Right cardiac atrium (tissue), 5 donors: ENCODE measurements around the gene XCL1. TPM values are rescaled to one million over a fixed set of nuclear protein-coding genes. Genes with fewer than 3 reads are reported as not detected.
"Not testable (repeated sequence)": the region's sequence is repeated elsewhere in the genome, so short reads cannot be mapped to it uniquely, and the experiment has no call there.

Source experiments
- ATAC-seq, 2 donors: fragments of 200-7000 bp; cut with Tn5 transposase; one replicate each; pipeline versions ENCODE4 v1.8.0 to v1.9.1; 2020; ENCODE audit warnings: moderate library complexity in 2 of 2, mild to moderate bottlenecking in 1 of 2
- DNase-seq, 3 donors: peaks; one replicate each; pipeline ENCODE4 v3.0.0-alpha.2; 2020
- H3K27ac ChIP-seq: one replicate; pipeline ENCODE4 v1.5.1; 2013; ENCODE audit warnings: mild to moderate bottlenecking, low read length, control low read depth, moderate library complexity
- H3K27me3 ChIP-seq: one replicate; pipeline ENCODE4 v1.6.1; 2013; ENCODE audit not compliant: control insufficient read depth, insufficient read depth
- H3K4me1 ChIP-seq: one replicate; pipeline ENCODE4 v1.6.1; 2013; ENCODE audit warnings: low read length; ENCODE audit not compliant: control insufficient read depth, insufficient read depth
- H3K4me3 ChIP-seq: one replicate; pipeline ENCODE4 v1.5.1; 2013; ENCODE audit warnings: low read length, control low read depth
- H3K9me3 ChIP-seq: one replicate; pipeline ENCODE4 v1.6.1; 2013; ENCODE audit warnings: low read length; ENCODE audit not compliant: control insufficient read depth
- WGBS: extraction: QIAGEN DNeasy Blood & Tissue Kit; methylation state at CpG from one replicate; pipeline ENCODE4 v1.1.7; 2013; 5-methylcytosine and 5-hydroxymethylcytosine counted together
- intact Hi-C, 4 donors: fragments of 100-400 bp; cut with DNase I; formaldehyde crosslinking; loops; one replicate each; pipeline versions ENCODE4 v1.11.0 to v1.14.0; 2022 to 2023
- polyA plus RNA-seq: library from polyadenylated mRNA; stranded (reverse); fragments of 200-250 nt; gene quantifications from one replicate; pipeline ENCODE4 v1.2.3, GENCODE V29; 2013
- total RNA-seq, 4 donors: library from RNA; stranded (reverse); fragmentation: NEBNext Ultra II Directional; extraction: Animal tissue kit (Norgen Biotek cat#: 25700); gene quantifications; one replicate each; pipeline ENCODE4 v1.2.1, GENCODE V29; 2021
- donor health status: healthy with polysubstance abuse.
- donor health status: DM: no; HTN: yes; CAD: no.
- donor health status: DM: no; HTN: no; CAD: no.
- donor health status: DM: no; HTN: yes; CAD: no; lungs with severe emphysema.
- donor health status: DM: yes; HTN: yes; CAD: no.

Gene XCL1
- total and polyA plus RNA-seq, 5 donors = 0.23 to 0.38 TPM; not detected in 3

GRCh38 chr1:168585937-168586336, 9.5 kb downstream of the XCL1 start:
- Histone ChIP-seq H3K4me1 (no peaks in the 10 kb centered on the region), H3K9me3 (no peaks in the 10 kb centered on the region), H3K27ac (no peak overlapping the region), H3K27me3 (no peaks in the 10 kb centered on the region), H3K4me3 (no peak overlapping the region)
- DNase-seq = no peak
- intact Hi-C loops = no loop called here
- ATAC-seq = no peak
- 46% methylated on average over 1 of the region's 1 CpG for WGBS

DNA sequence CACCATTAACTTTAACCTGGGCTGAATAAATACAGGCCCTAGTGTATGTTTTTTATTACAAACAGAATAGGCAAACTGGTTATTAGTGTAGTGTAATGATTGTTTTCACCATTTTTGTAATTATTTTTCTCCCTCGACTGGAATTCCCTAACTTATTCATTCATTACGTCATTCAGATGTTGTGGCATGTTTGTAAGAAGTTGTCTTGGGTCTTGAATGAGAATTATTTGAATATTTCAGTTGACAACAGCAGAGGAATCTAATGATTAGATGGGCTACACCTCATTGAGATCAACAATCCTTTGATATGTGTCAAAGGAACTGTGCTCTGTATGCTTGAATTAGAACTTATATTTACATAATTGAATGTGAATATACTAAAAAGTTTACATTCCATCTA, 12.8 kb downstream of the XCL1 start:
- no peaks in the 10 kb centered on the region for H3K9me3 ChIP-seq
- DNase-seq (no peak), ATAC-seq (no peak)
- no peak overlapping the region for H3K27ac ChIP-seq
- no peak overlapping the region for H3K4me3 ChIP-seq
- no peaks in the 10 kb centered on the region for H3K4me1 ChIP-seq
- intact Hi-C loops = no loop called here
- 78% methylated on average over 2 of the region's 2 CpGs for WGBS
- no peaks in the 10 kb centered on the region for H3K27me3 ChIP-seq

DNA sequence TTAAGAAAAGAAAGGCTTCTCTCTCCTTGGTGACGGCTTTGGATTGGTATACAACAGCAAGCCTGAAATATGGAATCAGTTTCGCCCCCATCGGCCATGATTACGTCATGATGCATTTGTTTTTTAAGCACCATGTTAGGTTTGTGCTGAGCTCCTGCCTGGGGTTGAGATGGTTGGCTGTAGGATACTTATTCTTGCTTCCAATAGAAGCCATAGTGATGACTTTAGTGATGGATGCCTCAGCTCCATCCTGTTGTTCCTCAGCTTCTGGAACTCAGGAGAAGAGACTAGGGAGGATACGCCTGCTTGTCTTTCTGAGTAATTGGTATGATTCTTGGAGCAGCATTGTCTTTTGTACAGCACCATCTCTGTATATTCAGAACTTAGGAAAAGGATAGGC, 14.7 kb downstream of the XCL1 start:
- Histone ChIP-seq H3K27ac (no peak overlapping the region), H3K9me3 (no peaks in the 10 kb centered on the region), H3K4me1 (no peaks in the 10 kb centered on the region), H3K27me3 (no peaks in the 10 kb centered on the region), H3K4me3 (no peak overlapping the region)
- DNase-seq (no peak), ATAC-seq (no peak)
- intact Hi-C loops = no loop called here
- whole genome bisulfite sequencing = 91% methylated on average over 5 of the region's 5 CpGs

- DNase-seq = no peak
- intact Hi-C loops = no loop called here
- Histone ChIP-seq H3K27me3 (no peaks in the 10 kb centered on the region), H3K4me1 (no peaks in the 10 kb centered on the region), H3K27ac (no peak overlapping the region), H3K4me3 (no peak overlapping the region), H3K9me3 (no peaks in the 10 kb centered on the region)
- no peak for ATAC-seq
- 78% methylated on average over 2 of the region's 2 CpGs for WGBS
Measured at GRCh38 chr1:168591641-168592250, 15.3 kb downstream of the XCL1 start.

DNA sequence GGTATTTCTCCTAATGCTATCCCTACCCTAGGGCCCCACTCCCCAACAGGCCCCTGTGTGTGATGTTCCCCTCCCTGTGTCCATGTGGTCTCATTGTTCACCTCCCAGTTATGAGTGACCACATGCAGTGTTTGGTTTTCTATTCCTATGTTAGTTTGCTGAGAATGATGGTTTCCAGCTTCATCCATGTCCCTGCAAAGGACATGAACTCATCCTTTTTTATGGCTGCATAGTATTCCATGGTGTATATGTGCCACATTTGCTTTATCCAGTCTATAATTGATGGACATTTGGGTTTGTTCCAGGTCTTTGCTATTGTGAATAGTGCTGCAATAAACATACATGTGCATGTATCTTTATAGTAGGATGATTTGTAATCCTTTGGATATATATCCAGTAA, 19.0 kb downstream of the XCL1 start:
- ATAC-seq, intact Hi-C loops, H3K27me3 ChIP-seq, H3K27ac ChIP-seq, H3K9me3 ChIP-seq, DNase-seq, H3K4me1 ChIP-seq, H3K4me3 ChIP-seq: not testable (repeated sequence)

GRCh38 chr1:168598125-168598524, 21.7 kb downstream of the XCL1 start:
- Histone ChIP-seq H3K27ac (no peak overlapping the region), H3K27me3 (no peaks in the 10 kb centered on the region)
- no peak for DNase-seq

DNA sequence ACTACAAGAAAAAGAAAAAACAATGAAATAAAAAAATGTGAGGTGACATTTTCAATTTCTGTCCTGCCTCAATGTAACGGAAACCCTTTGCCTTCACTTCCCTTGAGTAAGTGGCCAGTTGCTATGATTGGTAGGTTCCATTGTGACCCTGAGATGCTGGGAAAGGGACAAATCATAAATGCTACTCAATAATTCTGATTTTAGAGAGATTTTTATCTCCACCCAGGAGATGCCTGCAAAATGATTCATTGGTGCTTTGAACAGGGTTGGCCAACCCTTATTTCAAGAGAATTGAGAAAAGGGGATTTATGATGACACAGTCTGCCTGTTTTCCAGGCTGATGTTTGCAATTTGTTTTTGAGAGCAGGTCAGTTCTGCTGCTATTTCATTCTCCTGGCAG, 22.5 kb downstream of the XCL1 start:
- intact Hi-C loops = no loop called here
- DNase-seq (no peak), ATAC-seq (no peak)
- Histone ChIP-seq H3K9me3 (no peaks in the 10 kb centered on the region), H3K4me3 (no peak overlapping the region), H3K4me1 (no peaks in the 10 kb centered on the region), H3K27ac (no peak overlapping the region), H3K27me3 (no peaks in the 10 kb centered on the region)
- 94% methylated on average over 1 of the region's 1 CpG for WGBS

More at GRCh38 chr1:168598125-168598524, 21.7 kb downstream of the XCL1 start:
- ATAC-seq = no peak
- intact Hi-C loops = no loop called here
- no peaks in the 10 kb centered on the region for H3K4me1 ChIP-seq
- no peaks in the 10 kb centered on the region for H3K9me3 ChIP-seq
- H3K4me3 ChIP-seq = no peak overlapping the region
- 87% methylated on average over 3 of the region's 3 CpGs for WGBS

DNA sequence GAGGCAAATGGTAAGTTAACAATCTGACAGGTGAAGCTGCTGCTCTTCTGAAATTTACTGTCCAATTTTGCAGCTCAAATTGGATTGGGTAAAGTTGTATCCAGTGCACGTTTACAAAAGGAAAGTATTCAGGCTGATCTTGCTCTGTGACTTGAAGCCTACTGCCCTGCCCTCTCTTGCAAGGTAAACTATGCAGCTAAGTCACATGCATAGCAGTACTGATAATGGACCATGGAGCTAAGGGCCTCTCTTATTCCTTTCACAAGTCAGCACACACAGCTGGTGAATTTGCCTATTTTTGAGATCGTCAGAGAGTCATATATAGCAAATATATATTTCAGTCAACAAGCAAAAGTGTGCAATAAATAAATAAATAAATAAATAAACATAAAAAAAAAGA, 23.2 kb downstream of the XCL1 start:
- Histone ChIP-seq H3K4me1 (no peaks in the 10 kb centered on the region), H3K27me3 (no peaks in the 10 kb centered on the region), H3K4me3 (no peak overlapping the region), H3K9me3 (no peaks in the 10 kb centered on the region), H3K27ac (no peak overlapping the region)
- intact Hi-C loops = loop anchor here in 3 of 4 donors (5.0 to 10.0 kb wide), 2 partner anchors 535 to 748 kb away; no protein-coding TSS in a partner anchor
- DNase-seq (no peak), ATAC-seq (no peak)
- 48% methylated on average over 2 of the region's 2 CpGs for WGBS

DNA sequence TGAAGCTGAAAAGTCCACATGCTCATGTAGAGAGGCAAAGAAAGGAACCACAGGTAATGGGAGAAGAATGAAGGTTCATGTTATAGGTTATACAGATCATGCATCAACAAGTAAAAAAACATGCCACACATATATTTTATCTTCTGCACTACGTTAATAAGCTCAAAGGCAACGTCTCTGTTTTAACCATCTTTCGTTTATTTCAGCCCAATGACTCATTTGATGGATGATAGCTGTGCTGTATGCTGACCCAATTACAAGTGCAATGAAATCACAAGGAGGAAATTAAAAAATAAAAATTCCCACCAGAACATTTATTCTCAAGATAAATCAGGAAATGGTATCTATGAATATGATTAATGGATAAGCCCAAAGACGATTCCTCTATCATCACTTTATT, 24.6 kb downstream of the XCL1 start:
- WGBS = 53% methylated on average over 4 of the region's 4 CpGs
- ATAC-seq = no peak
- H3K4me3 ChIP-seq = no peak overlapping the region
- no peak overlapping the region for H3K27ac ChIP-seq
- DNase-seq = no peak
- no peaks in the 10 kb centered on the region for H3K27me3 ChIP-seq
- no peaks in the 10 kb centered on the region for H3K4me1 ChIP-seq
- intact Hi-C loops = loop anchor here in 3 of 4 donors (5.0 to 10.0 kb wide), 2 partner anchors 534 to 746 kb away; no protein-coding TSS in a partner anchor
- H3K9me3 ChIP-seq = no peaks in the 10 kb centered on the region

DNA sequence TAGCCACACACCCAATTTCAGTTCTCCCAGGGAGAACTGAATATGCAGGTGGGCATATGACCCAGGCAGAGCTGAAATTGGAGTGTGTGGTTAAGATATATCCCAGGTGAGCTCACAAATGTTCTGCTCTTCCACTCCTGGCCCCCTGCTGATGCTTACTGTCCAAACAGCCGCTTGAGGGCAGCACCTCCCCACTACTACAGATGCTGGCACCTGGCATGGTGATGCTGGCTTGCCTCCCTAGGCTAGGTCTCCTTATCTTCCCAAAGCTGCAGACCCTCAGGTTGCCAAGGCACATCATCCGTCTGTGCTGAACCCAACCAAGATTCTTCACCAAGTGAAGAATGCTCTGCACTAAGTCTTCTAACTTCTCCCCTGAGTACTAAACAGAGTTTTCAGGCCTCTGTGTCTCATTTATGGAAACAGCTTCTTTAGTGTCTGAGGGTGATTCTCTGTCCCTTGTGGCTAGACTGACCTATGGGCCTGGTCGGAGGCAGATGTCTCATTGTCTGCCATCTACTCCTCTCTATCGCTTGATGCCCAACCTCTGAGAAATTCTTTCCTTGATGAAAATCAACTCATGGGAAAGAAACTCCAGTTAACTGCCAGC, 27.2 kb downstream of the XCL1 start:
- Histone ChIP-seq H3K9me3 (no peaks in the 10 kb centered on the region), H3K27ac (no peak overlapping the region), H3K4me3 (no peak overlapping the region), H3K27me3 (no peaks in the 10 kb centered on the region), H3K4me1 (no peaks in the 10 kb centered on the region)
- ATAC-seq = peak; percentile 90 to 94
- WGBS = 26% methylated on average over 4 of the region's 4 CpGs
- DNase-seq = peak; percentile 80 to 91 (median 88)
- intact Hi-C loops = loop anchor here (2.0 to 10.0 kb wide), 3 partner anchors 531 to 745 kb away; no protein-coding TSS in a partner anchor

DNA sequence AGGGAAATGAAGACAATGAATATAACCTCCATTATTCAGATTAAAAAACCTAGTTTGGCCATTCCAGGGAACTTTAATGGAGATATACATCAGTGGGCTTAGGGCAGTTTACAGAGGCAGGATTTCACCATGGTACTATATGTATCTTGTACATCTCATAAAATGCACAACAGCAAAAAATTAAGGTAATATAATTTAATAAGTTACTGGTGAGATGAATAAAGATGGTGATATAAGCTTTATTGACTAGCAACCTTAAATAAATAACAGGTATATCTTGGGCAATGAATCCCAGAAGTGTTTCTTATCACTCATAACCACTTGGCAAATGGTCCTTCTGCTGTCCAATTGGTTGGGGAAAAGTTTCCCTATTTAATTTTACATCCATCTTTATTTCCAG, 29.0 kb downstream of the XCL1 start:
- intact Hi-C loops = loop anchor here in 1 of 4 donors (10.0 kb wide), 1 partner anchor 529 kb away; no protein-coding TSS in a partner anchor
- ATAC-seq = no peak
- DNase-seq = no peak
- H3K4me3 ChIP-seq = no peak overlapping the region
- no peaks in the 10 kb centered on the region for H3K9me3 ChIP-seq
- H3K27me3 ChIP-seq = no peaks in the 10 kb centered on the region
- H3K27ac ChIP-seq = no peak overlapping the region
- H3K4me1 ChIP-seq = no peaks in the 10 kb centered on the region
